IMR-90 (cell line): Measurements from ENCODE around the gene GMFB. TPM values are rescaled to one million over a fixed set of nuclear protein-coding genes. Genes with fewer than 3 reads are reported as not detected.

Experiments
- ATAC-seq: fragments of 200-7000 bp; cut with Tn5 transposase; 2 replicates; pipeline ENCODE4 v1.9.1; 2020; ENCODE audit warnings: low read depth, mild to moderate bottlenecking, moderate library complexity
- BruUV-seq: library from RNA; stranded (reverse); fragments of 400-500 nt; replicated peaks from 2 replicates; lab custom pipeline; 2021; lab: Mats Ljungman, UMichigan
- CTCF ChIA-PET: fragments of 300-600 bp; formaldehyde crosslinking; extraction: SDS; loops from one replicate; lab custom pipeline; 2021; ENCODE audit warnings: antibody characterized with exemption; lab: Yijun Ruan, JAX
- POLR2A ChIA-PET: fragments of 300-600 bp; sonication (Branson Sonifier 250); formaldehyde crosslinking; loops from one replicate; lab custom pipeline; 2022; ENCODE audit warnings: antibody characterized with exemption; ENCODE audit not compliant: unreplicated experiment; lab: Charles Lee
- DNase-seq: peaks from one replicate; pipeline ENCODE4 v3.0.0; 2013
- H2AFZ ChIP-seq: replicated peaks from 2 replicates; pipeline ENCODE3; 2013; ENCODE audit warnings: low read length, mild to moderate bottlenecking; ENCODE audit not compliant: poor library complexity
- H2AK5ac ChIP-seq: 2 replicates; pipeline ENCODE4 v1.6.1; 2013; ENCODE audit warnings: low read depth, low read length, inconsistent platforms
- H2AK9ac ChIP-seq: replicated peaks from 2 replicates; pipeline ENCODE3; 2013; ENCODE audit warnings: mild to moderate bottlenecking, low read depth, low read length, moderate library complexity; ENCODE audit not compliant: poor library complexity
- H2BK120ac ChIP-seq: 2 replicates; pipeline ENCODE4 v1.6.1; 2013; ENCODE audit warnings: low read depth, low read length, inconsistent platforms
- H2BK15ac ChIP-seq: 3 replicates; pipeline ENCODE4 v1.6.1; 2013; ENCODE audit warnings: low read depth, low read length, inconsistent platforms
- H2BK20ac ChIP-seq: 2 replicates; pipeline ENCODE4 v1.6.1; 2013; ENCODE audit warnings: low read depth, mild to moderate bottlenecking, inconsistent platforms, low read length, moderate library complexity
- H2BK5ac ChIP-seq: 2 replicates; pipeline ENCODE4 v1.6.1; 2013; ENCODE audit warnings: mild to moderate bottlenecking, low read depth, low read length, inconsistent platforms; ENCODE audit not compliant: poor library complexity, severe bottlenecking
- H3K14ac ChIP-seq: replicated peaks from 2 replicates; pipeline ENCODE4 v1.6.1; 2013; ENCODE audit warnings: low read depth, low read length, inconsistent platforms
- H3K18ac ChIP-seq: 2 replicates; pipeline ENCODE4 v1.6.1; 2013; ENCODE audit warnings: low read depth, low read length, control low read depth
- H3K23ac ChIP-seq: 2 replicates; pipeline ENCODE4 v1.6.1; 2013; ENCODE audit warnings: low read depth, low read length, inconsistent platforms
- H3K27ac ChIP-seq: 2 replicates; pipeline ENCODE4 v1.5.1; 2013; ENCODE audit warnings: mild to moderate bottlenecking, control low read depth, low read length; ENCODE audit not compliant: insufficient read depth
- H3K27me3 ChIP-seq: 2 replicates; pipeline ENCODE4 v1.6.1; 2013; ENCODE audit warnings: low read length; ENCODE audit not compliant: control insufficient read depth, insufficient read depth
- H3K36me3 ChIP-seq: 2 replicates; pipeline ENCODE4 v1.6.1; 2013; ENCODE audit warnings: low read length, mixed read lengths; ENCODE audit not compliant: control insufficient read depth, insufficient read depth
- H3K4ac ChIP-seq: 2 replicates; pipeline ENCODE4 v1.6.1; 2013; ENCODE audit warnings: low read depth, low read length, inconsistent platforms
- H3K4me1 ChIP-seq: 2 replicates; pipeline ENCODE4 v1.6.1; 2013; ENCODE audit warnings: low read length, mixed read lengths; ENCODE audit not compliant: control insufficient read depth, insufficient read depth
- H3K4me2 ChIP-seq: 2 replicates; pipeline ENCODE4 v1.6.1; 2013; ENCODE audit warnings: low read depth, mild to moderate bottlenecking, control low read depth, low read length, moderate library complexity
- H3K4me3 ChIP-seq: 2 replicates; pipeline ENCODE4 v1.5.1; 2013; ENCODE audit warnings: low read depth, mild to moderate bottlenecking, control low read depth, low read length, moderate library complexity; ENCODE audit not compliant: insufficient read depth
- H3K56ac ChIP-seq: 2 replicates; pipeline ENCODE4 v1.6.1; 2013; ENCODE audit warnings: low read length, inconsistent platforms; ENCODE audit not compliant: insufficient read depth; ENCODE audit errors: extremely low read depth
- H3K79me1 ChIP-seq, 2 experiments: 2 replicates each; pipeline ENCODE4 v1.6.1; 2013; ENCODE audit warnings: low read length in 2 of 2, inconsistent platforms in 1 of 2, low read depth in 1 of 2
- H3K9ac ChIP-seq: 2 replicates; pipeline ENCODE4 v1.6.1; 2013; ENCODE audit warnings: low read depth, low read length, control low read depth
- H3K9me1 ChIP-seq: 2 replicates; pipeline ENCODE4 v1.6.1; 2013; ENCODE audit warnings: low read length, inconsistent platforms; ENCODE audit not compliant: insufficient read depth
- H3K9me3 ChIP-seq: 2 replicates; pipeline ENCODE4 v1.6.1; 2013; ENCODE audit warnings: low read length; ENCODE audit not compliant: control insufficient read depth, insufficient read depth
- H4K20me1 ChIP-seq: 2 replicates; pipeline ENCODE4 v1.6.1; 2013; ENCODE audit warnings: low read length, inconsistent platforms; ENCODE audit not compliant: insufficient read depth
- H4K5ac ChIP-seq: 2 replicates; pipeline ENCODE4 v1.6.1; 2013; ENCODE audit warnings: mild to moderate bottlenecking, low read depth, low read length, control low read depth
- H4K8ac ChIP-seq, 2 experiments: 2 replicates each; pipeline ENCODE4 v1.6.1; 2013; ENCODE audit warnings: low read depth in 2 of 2, low read length in 2 of 2, control low read depth in 1 of 2, inconsistent platforms in 1 of 2
- H4K91ac ChIP-seq: 2 replicates; pipeline ENCODE4 v1.6.1; 2013; ENCODE audit warnings: low read depth, low read length, inconsistent platforms; ENCODE audit not compliant: insufficient read depth
- CEBPB ChIP-seq: IDR thresholded peaks from 2 replicates; pipeline ENCODE4 v1.6.1; 2012; ENCODE audit warnings: low read depth, low read length, improper control_type of control experiment
- CHD1 ChIP-seq: IDR thresholded peaks from 2 replicates; pipeline ENCODE4 v1.6.1; 2012; ENCODE audit warnings: low read depth, low read length, improper control_type of control experiment
- CTCF ChIP-seq: conservative IDR thresholded peaks from 2 replicates; pipeline ENCODE4 v1.5.1; 2012; ENCODE audit warnings: mild to moderate bottlenecking, low read depth, low read length, improper control_type of control experiment
- ELK1 ChIP-seq: fragments of 150-350 bp; IDR thresholded peaks from 2 replicates; pipeline ENCODE4 v1.6.1; 2016; ENCODE audit warnings: low read depth, mild to moderate bottlenecking, low read length, moderate library complexity, borderline replicate concordance
- RAD21 ChIP-seq: IDR thresholded peaks from 2 replicates; pipeline ENCODE4 v1.6.1; 2012; ENCODE audit warnings: low read length, improper control_type of control experiment
- WGBS, 2 experiments: methylation state at CpG; one replicate each; pipeline versions ENCODE4 v1.1.5 to v1.1.7; 2013; ENCODE audit warnings: missing lambda C conversion rate in 2 of 2; ENCODE audit not compliant: insufficient read length in 1 of 2; ENCODE audit errors: extremely low coverage in 2 of 2; 5-methylcytosine and 5-hydroxymethylcytosine counted together
- dilution Hi-C: fragments of 300-500 bp; cut with HindIII; formaldehyde crosslinking; loops from one replicate; pipeline ENCODE4 v1.14.3; 2018; ENCODE audit warnings: low sequenced_read_pairs; ENCODE audit not compliant: unreplicated experiment
- in situ Hi-C: fragments of 300-500 bp; cut with MboI; formaldehyde crosslinking; loops from 3 replicates; pipeline ENCODE4 v1.14.3; 2019; ENCODE audit warnings: low sequenced_read_pairs, inconsistent platforms, mixed read lengths
- intact Hi-C: fragments of 100-400 bp; cut with micrococcal nuclease; formaldehyde crosslinking; loops from 2 replicates; pipeline ENCODE4 v1.10.0; 2022
- polyA plus RNA-seq, 3 experiments: library from polyadenylated mRNA; depleted of rRNA; stranded (reverse); fragments of >200 nt; gene quantifications; 2 replicates each; pipeline ENCODE4 v1.2.3, GENCODE V29; 2012; ENCODE audit warnings: low replicate concordance in 1 of 3
- total RNA-seq: library from RNA; depleted of rRNA; stranded (reverse); fragments of >200 nt; gene quantifications from 2 replicates; pipeline ENCODE4 v1.2.3, GENCODE V29; 2012

The GMFB gene
- total and polyA plus RNA-seq, 2 of the 4 experiments (the other 2 are of a cell fraction), result 22.4 to 59.1 TPM

- H2BK120ac ChIP-seq, result no peak overlapping the region
- BruUV-seq, result no TSS peak
- H2AK5ac ChIP-seq, result no peak overlapping the region
- H3K79me1 ChIP-seq, result peaks cover 33 to 44% of the 10 kb centered on the region in 2 experiments
- DNase-seq, result no peak
- no peak overlapping the region for H3K14ac ChIP-seq
- H2BK15ac ChIP-seq, result no peak overlapping the region
- no peak overlapping the region for H3K56ac ChIP-seq
- H4K91ac ChIP-seq, result no peak overlapping the region
- no peak overlapping the region for H4K8ac ChIP-seq
- no peak overlapping the region for H2AFZ ChIP-seq
- no peak overlapping the region for H2BK20ac ChIP-seq
- H3K9ac ChIP-seq, result no peak overlapping the region
- ATAC-seq, result no peak
- no peak overlapping the region for H3K27ac ChIP-seq
- no peak overlapping the region for H4K5ac ChIP-seq
- whole genome bisulfite sequencing, 2 experiments, result 100% methylated on average over 1 of the region's 2 CpGs; no CpG with 5 or more reads in 1 of the 2 experiments
- no peak overlapping the region for H2BK5ac ChIP-seq
- H3K9me3 ChIP-seq, result no peaks in the 10 kb centered on the region
- H3K4me1 ChIP-seq, result no peaks in the 10 kb centered on the region
- no peak overlapping the region for H3K4me2 ChIP-seq
- TF ChIP-seq CHD1 (no peak), RAD21 (no peak), CEBPB (no peak), CTCF (no peak), ELK1 (no peak)
- in situ Hi-C loops, result no loop called here
- no peak overlapping the region for H3K23ac ChIP-seq
- intact Hi-C loops, result no loop called here
- H3K4ac ChIP-seq, result no peak overlapping the region
- H3K36me3 ChIP-seq, result peaks cover 24% of the 10 kb centered on the region
- peaks cover 13% of the 10 kb centered on the region; the same call in 1 of the 2 replicates for H4K20me1 ChIP-seq
- no peaks in the 10 kb centered on the region; the same call in none of the 2 replicates for H3K9me1 ChIP-seq
- H3K18ac ChIP-seq, result no peak overlapping the region
- no peaks in the 10 kb centered on the region for H3K27me3 ChIP-seq
- CTCF ChIA-PET, result no interaction called here
- dilution Hi-C loops, result no loop called here
- no peak overlapping the region for H2AK9ac ChIP-seq
- POLR2A ChIA-PET, result no interaction called here
- no peak overlapping the region for H3K4me3 ChIP-seq
These were observed 60.3 kb downstream of the GMFB start for GRCh38 chr14:54428527-54428926.
